SU-DHL-6 (cell line): ENCODE data around the gene XIRP2.

Source experiments
- H2AFZ ChIP-seq: fragments of 200-600 bp; sonication (generic); 2 replicates; pipeline ENCODE4 v1.6.1; 2014; ENCODE audit warnings: low read depth, mild to moderate bottlenecking, moderate library complexity, mixed read lengths, antibody characterized with exemption, low read length; ENCODE audit not compliant: severe bottlenecking
- H3F3A ChIP-seq: fragments of 200-600 bp; shearing (Covaris generic); 2 replicates; pipeline ENCODE4 v1.6.0; 2016; ENCODE audit warnings: antibody characterized with exemption, mild to moderate bottlenecking; ENCODE audit not compliant: insufficient read depth
- H3K27ac ChIP-seq: fragments of 200-600 bp; sonication (generic); 2 replicates; pipeline ENCODE4 v1.5.1; 2016; ENCODE audit warnings: low read depth, mild to moderate bottlenecking, low read length, moderate library complexity, mixed read lengths
- H3K27me3 ChIP-seq: fragments of 200-600 bp; sonication (generic), shearing (Covaris generic); 2 replicates; pipeline ENCODE4 v1.6.0; 2014; ENCODE audit warnings: mild to moderate bottlenecking, low read length
- H3K36me3 ChIP-seq: fragments of 200-600 bp; sonication (generic); 2 replicates; pipeline ENCODE4 v1.6.1; 2014; ENCODE audit warnings: mild to moderate bottlenecking, low read length, mixed read lengths
- H3K4me2 ChIP-seq: fragments of 300-600, 200-600 bp; shearing (Covaris generic), sonication (generic); 2 replicates; pipeline ENCODE4 v1.6.0; 2014; ENCODE audit warnings: low read length, low read depth, mild to moderate bottlenecking; ENCODE audit not compliant: poor library complexity, severe bottlenecking
- H3K4me3 ChIP-seq: fragments of 200-600 bp; sonication (generic); 2 replicates; pipeline ENCODE4 v1.5.1; 2014; ENCODE audit warnings: antibody characterized with exemption, low read length, mild to moderate bottlenecking, mixed read lengths; ENCODE audit not compliant: insufficient read depth, poor library complexity, severe bottlenecking
- H3K79me2 ChIP-seq: fragments of 200-600 bp; sonication (generic); 2 replicates; pipeline ENCODE4 v1.6.1; 2014; ENCODE audit warnings: mild to moderate bottlenecking, low read length, moderate library complexity; ENCODE audit not compliant: insufficient read depth
- H3K9ac ChIP-seq: fragments of 200-600 bp; sonication (generic); 2 replicates; pipeline ENCODE4 v1.7.0; 2014; ENCODE audit warnings: mild to moderate bottlenecking, low read length
- H3K9me2 ChIP-seq: fragments of 200-600 bp; sonication (generic); replicated peaks from 2 replicates; pipeline ENCODE4 v1.6.1; 2014; ENCODE audit warnings: low read length; ENCODE audit not compliant: insufficient read depth
- H3K9me3 ChIP-seq: fragments of 200-600 bp; sonication (generic); 2 replicates; pipeline ENCODE4 v1.6.1; 2014; ENCODE audit warnings: low read length, mixed read lengths; ENCODE audit not compliant: insufficient read depth
- H4K20me1 ChIP-seq: fragments of 200-600 bp; sonication (generic); 2 replicates; pipeline ENCODE4 v1.6.1; 2014; ENCODE audit warnings: low read depth, mild to moderate bottlenecking, antibody characterized with exemption, low read length, moderate library complexity, mixed read lengths
- CTCF ChIP-seq: fragments of 200-600 bp; sonication (generic); IDR thresholded peaks from one replicate; pipeline ENCODE4 v1.5.1; 2017; ENCODE audit warnings: antibody characterized with exemption, mild to moderate bottlenecking, low read length, moderate library complexity; ENCODE audit not compliant: insufficient read depth, poor library complexity, severe bottlenecking
- EZH2phosphoT487 ChIP-seq: fragments of 200-600 bp; sonication (generic), shearing (Covaris generic); conservative IDR thresholded peaks from 2 replicates; pipeline ENCODE4 v1.6.1; 2018; ENCODE audit warnings: mild to moderate bottlenecking, antibody characterized with exemption, low read length, moderate library complexity, mixed read lengths

Gene XIRP2

DNA sequence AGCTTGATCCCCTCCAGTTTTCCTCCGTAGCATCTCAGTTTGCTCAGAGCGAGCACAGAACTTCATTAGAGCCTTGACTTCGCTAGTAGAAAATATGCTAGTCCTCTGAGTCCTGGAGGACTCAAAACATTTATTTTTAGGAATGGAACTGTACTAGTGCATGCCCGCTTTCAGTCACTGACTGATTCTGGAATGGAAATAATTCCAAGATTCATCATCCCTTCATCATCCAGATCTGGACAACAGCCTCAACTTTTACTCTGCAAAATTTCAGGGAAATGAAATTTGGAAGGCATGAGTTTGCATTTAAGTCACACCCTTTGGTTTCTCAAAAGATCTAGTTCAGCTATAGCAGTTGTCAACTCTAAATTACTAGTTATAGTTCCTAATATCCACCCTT is 304.6 kb downstream of the XIRP2 start:
- Histone ChIP-seq H2AFZ (no peak overlapping the region), H3K9ac (no peak overlapping the region), H3K79me2 (no peaks in the 10 kb centered on the region), H3K27ac (no peak overlapping the region), H3K4me3 (no peak overlapping the region), H3K9me2 (no peaks in the 10 kb centered on the region), H3K4me2 (no peak overlapping the region), H3K27me3 (no peaks in the 10 kb centered on the region), H4K20me1 (no peaks in the 10 kb centered on the region), H3K9me3 (no peaks in the 10 kb centered on the region), H3K36me3 (no peaks in the 10 kb centered on the region), H3F3A (no peaks in the 10 kb centered on the region)
- TF ChIP-seq EZH2phosphoT487: no peak
- no peak for TF ChIP-seq CTCF

- H3K27ac ChIP-seq: no peak overlapping the region
- no peaks in the 10 kb centered on the region for H3K36me3 ChIP-seq
- H3K4me3 ChIP-seq: no peak overlapping the region
- no peaks in the 10 kb centered on the region for H3K9me3 ChIP-seq
- no peak overlapping the region for H2AFZ ChIP-seq
- no peak overlapping the region for H3K4me2 ChIP-seq
- H3K9me2 ChIP-seq: no peaks in the 10 kb centered on the region
- H3F3A ChIP-seq: no peaks in the 10 kb centered on the region
- H3K79me2 ChIP-seq: no peaks in the 10 kb centered on the region
- no peaks in the 10 kb centered on the region for H4K20me1 ChIP-seq
- H3K9ac ChIP-seq: no peak overlapping the region
- no peak for TF ChIP-seq CTCF
- TF ChIP-seq EZH2phosphoT487: no peak
- H3K27me3 ChIP-seq: no peaks in the 10 kb centered on the region
These were observed 308.4 kb downstream of the XIRP2 start for GRCh38 chr2:167196461-167197252.

DNA sequence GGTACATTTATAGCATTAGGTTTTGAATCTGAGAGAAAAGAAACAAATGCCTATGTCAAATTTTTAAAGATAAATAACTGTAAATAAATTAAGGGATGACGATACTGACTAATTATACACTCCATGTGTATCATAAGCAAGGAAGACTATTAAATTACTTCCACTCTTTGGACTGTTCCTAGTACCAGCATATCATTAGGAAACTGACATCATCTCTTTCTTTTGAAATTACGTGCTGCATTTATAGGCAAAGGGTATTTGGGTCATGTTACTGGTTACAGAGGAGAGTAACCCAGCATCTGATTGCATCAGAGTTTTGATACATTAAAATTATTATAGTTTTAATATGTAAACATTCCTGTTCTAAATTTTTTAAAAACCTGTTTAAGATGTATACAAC is 309.7 kb downstream of the XIRP2 start:
- Histone ChIP-seq H3F3A (no peaks in the 10 kb centered on the region), H2AFZ (no peak overlapping the region), H3K27me3 (no peaks in the 10 kb centered on the region), H3K9ac (no peak overlapping the region), H3K9me3 (no peaks in the 10 kb centered on the region), H3K27ac (no peak overlapping the region), H4K20me1 (no peaks in the 10 kb centered on the region), H3K36me3 (no peaks in the 10 kb centered on the region), H3K4me3 (no peak overlapping the region), H3K4me2 (no peak overlapping the region), H3K9me2 (no peaks in the 10 kb centered on the region), H3K79me2 (no peaks in the 10 kb centered on the region)
- TF ChIP-seq EZH2phosphoT487: no peak
- no peak for TF ChIP-seq CTCF
